Mononuclear cell (primary cell): Measurements from ENCODE around the gene FAM162B. TPM values are rescaled to one million over a fixed set of nuclear protein-coding genes. Genes with fewer than 3 reads are reported as not detected.
"Not testable (repeated sequence)": the region's sequence is repeated elsewhere in the genome, so short reads cannot be mapped to it uniquely, and the experiment has no call there.

ENCODE experiments used
- H3K27me3 ChIP-seq: 2 replicates; pipeline ENCODE4 v1.6.0; 2011; ENCODE audit warnings: low read length, control low read depth; ENCODE audit not compliant: insufficient read depth
- H3K4me1 ChIP-seq: 2 replicates; pipeline ENCODE4 v1.5.1; 2011; ENCODE audit warnings: mild to moderate bottlenecking, low read length, control low read depth; ENCODE audit not compliant: insufficient read depth
- H3K4me3 ChIP-seq: 2 replicates; pipeline ENCODE4 v1.5.1; 2011; ENCODE audit warnings: mild to moderate bottlenecking, low read length, moderate library complexity
- H3K9me3 ChIP-seq: 2 replicates; pipeline ENCODE4 v1.5.1; 2011; ENCODE audit warnings: low read depth, mild to moderate bottlenecking, control low read depth, low read length
- total RNA-seq: library from RNA; depleted of rRNA; stranded (reverse); fragments of >200 nt; gene quantifications from one replicate; pipeline ENCODE4 v1.2.3, GENCODE V29; 2012

The FAM162B gene
- total RNA-seq, 1 donor, result not detected

GRCh38 chr6:116763048-116763447 lies 2.5 kb downstream of the FAM162B start:
- Histone ChIP-seq H3K9me3 (no peaks in the 10 kb centered on the region), H3K4me1 (peaks cover 13% of the 10 kb centered on the region), H3K27me3 (peaks cover 71% of the 10 kb centered on the region), H3K4me3 (no peak overlapping the region)

GRCh38 chr6:116762235-116762634 lies 3.3 kb downstream of the FAM162B start:
- H3K4me3 ChIP-seq, result no peak overlapping the region
- H3K4me1 ChIP-seq, result peaks cover 13% of the 10 kb centered on the region
- H3K9me3 ChIP-seq, result no peaks in the 10 kb centered on the region
- H3K27me3 ChIP-seq, result peaks cover 65% of the 10 kb centered on the region

GRCh38 chr6:116761779-116762178 lies 3.7 kb downstream of the FAM162B start:
- no peaks in the 10 kb centered on the region for H3K9me3 ChIP-seq
- H3K4me3 ChIP-seq, result no peak overlapping the region
- H3K4me1 ChIP-seq, result peaks cover 13% of the 10 kb centered on the region
- peaks cover 61% of the 10 kb centered on the region for H3K27me3 ChIP-seq

- H3K4me3 ChIP-seq, result no peak overlapping the region
- peaks cover 2% of the 10 kb centered on the region for H3K27me3 ChIP-seq
- no peaks in the 10 kb centered on the region for H3K4me1 ChIP-seq
Measured at GRCh38 chr6:116745176-116745575, 20.3 kb downstream of the FAM162B start.

GRCh38 chr6:116741571-116741970 lies 23.9 kb downstream of the FAM162B start:
- H3K4me3 ChIP-seq, result no peak overlapping the region

More at GRCh38 chr6:116745176-116745575, 20.3 kb downstream of the FAM162B start:
- H3K9me3 ChIP-seq, result peaks cover 4% of the 10 kb centered on the region

GRCh38 chr6:116740486-116740885 lies 25.0 kb downstream of the FAM162B start:
- not testable (repeated sequence) for H3K4me1 ChIP-seq, H3K4me3 ChIP-seq, H3K27me3 ChIP-seq
- peaks cover 21% of the 10 kb centered on the region for H3K9me3 ChIP-seq

More at GRCh38 chr6:116741571-116741970, 23.9 kb downstream of the FAM162B start:
- H3K4me1 ChIP-seq, result no peaks in the 10 kb centered on the region
- H3K9me3 ChIP-seq, result peaks cover 14% of the 10 kb centered on the region
- H3K27me3 ChIP-seq, result no peaks in the 10 kb centered on the region

- no peak overlapping the region for H3K4me3 ChIP-seq
- H3K27me3 ChIP-seq, result no peaks in the 10 kb centered on the region
- no peaks in the 10 kb centered on the region for H3K4me1 ChIP-seq
- H3K9me3 ChIP-seq, result peaks cover 17% of the 10 kb centered on the region
Measured at GRCh38 chr6:116737004-116737403, 28.5 kb downstream of the FAM162B start.

- Histone ChIP-seq H3K4me1 (no peaks in the 10 kb centered on the region), H3K27me3 (no peaks in the 10 kb centered on the region), H3K4me3 (no peak overlapping the region), H3K9me3 (no peaks in the 10 kb centered on the region)
Measured at GRCh38 chr6:116730513-116730912, 35.0 kb downstream of the FAM162B start.

GRCh38 chr6:116726947-116727346 lies 38.6 kb downstream of the FAM162B start:
- H3K9me3 ChIP-seq, result no peaks in the 10 kb centered on the region
- no peaks in the 10 kb centered on the region for H3K4me1 ChIP-seq
- H3K27me3 ChIP-seq, result no peaks in the 10 kb centered on the region
- H3K4me3 ChIP-seq, result no peak overlapping the region

- H3K4me1 ChIP-seq, result no peaks in the 10 kb centered on the region
- no peaks in the 10 kb centered on the region for H3K27me3 ChIP-seq
- H3K4me3 ChIP-seq, result no peak overlapping the region
- H3K9me3 ChIP-seq, result no peaks in the 10 kb centered on the region
Measured at GRCh38 chr6:116714761-116715160, 50.8 kb downstream of the FAM162B start.

- H3K9me3 ChIP-seq, result no peaks in the 10 kb centered on the region
Measured at GRCh38 chr6:116714296-116714695, 51.2 kb downstream of the FAM162B start.

GRCh38 chr6:116705917-116706316 lies 59.6 kb downstream of the FAM162B start:
- Histone ChIP-seq H3K4me3 (no peak overlapping the region), H3K9me3 (no peaks in the 10 kb centered on the region), H3K4me1 (no peaks in the 10 kb centered on the region), H3K27me3 (no peaks in the 10 kb centered on the region)

More at GRCh38 chr6:116714296-116714695, 51.2 kb downstream of the FAM162B start:
- H3K4me1 ChIP-seq, result no peaks in the 10 kb centered on the region
- no peak overlapping the region for H3K4me3 ChIP-seq
- no peaks in the 10 kb centered on the region for H3K27me3 ChIP-seq

- H3K27me3 ChIP-seq, H3K4me3 ChIP-seq, H3K9me3 ChIP-seq, H3K4me1 ChIP-seq: not testable (repeated sequence)
Measured at GRCh38 chr6:116703888-116704287, 61.6 kb downstream of the FAM162B start.

Other genes with a start within 250 kb of the FAM162B start
- 2.1 TPM for gene TRAPPC3L, start 220.0 kb downstream of the FAM162B start, total RNA-seq
- gene CALHM4, start 212.0 kb downstream of the FAM162B start, total RNA-seq, result 0.21 TPM
- 61.0 TPM for gene RWDD1, start 194.2 kb downstream of the FAM162B start, total RNA-seq
- gene RSPH4A, start 149.2 kb downstream of the FAM162B start, total RNA-seq, result 1.3 TPM
- gene ZUP1, start 97.0 kb downstream of the FAM162B start, total RNA-seq, result 21.1 TPM
- 53.0 TPM for gene KPNA5, start 84.5 kb downstream of the FAM162B start, total RNA-seq
- gene GPRC6A, start 63.4 kb upstream of the FAM162B start, total RNA-seq, result not detected
- gene RFX6, start 111.5 kb upstream of the FAM162B start, total RNA-seq, result not detected